HG03095 (cell line): Measurements from ENCODE around the gene SGCA.

Experiments
- ATAC-seq: cut with Tn5 transposase; IDR thresholded peaks from one replicate; pipeline ENCODE4 v1.9.1; 2021; ENCODE audit warnings: moderate library complexity; ENCODE audit not compliant: unreplicated experiment

The SGCA gene

GRCh38 chr17:50149091-50149416 is 16.8 kb upstream of the SGCA start:
- no peak for ATAC-seq

- no peak for ATAC-seq
Measured at GRCh38 chr17:50149417-50150353, 16.1 kb upstream of the SGCA start.

- no peak for ATAC-seq
Measured at GRCh38 chr17:50150354-50151040, 15.3 kb upstream of the SGCA start, which contains the start of gene PPP1R9B. Gene PPP1R9B (minus strand): TSS chr17:50150677. CDS start chr17:50150513, 164 bp downstream.

- ATAC-seq, result peak; percentile 28
Measured at GRCh38 chr17:50151041-50151936, 14.5 kb upstream of the SGCA start.

- ATAC-seq, result peak; percentile 25
Measured at GRCh38 chr17:50151937-50152547, 13.8 kb upstream of the SGCA start.

- no peak for ATAC-seq
Measured at GRCh38 chr17:50152736-50153135, 13.1 kb upstream of the SGCA start.

GRCh38 chr17:50153650-50154575 is 11.9 kb upstream of the SGCA start:
- ATAC-seq, result no peak

- ATAC-seq, result no peak
Measured at GRCh38 chr17:50154604-50155003, 11.2 kb upstream of the SGCA start.

GRCh38 chr17:50155115-50155819 is 10.5 kb upstream of the SGCA start:
- ATAC-seq, result no peak

- ATAC-seq, result no peak
Measured at GRCh38 chr17:50157891-50158290, 7.9 kb upstream of the SGCA start.

GRCh38 chr17:50161023-50161910 is 4.5 kb upstream of the SGCA start:
- ATAC-seq, result peak; percentile 75

GRCh38 chr17:50161911-50162288 is 3.9 kb upstream of the SGCA start:
- ATAC-seq, result no peak

- no peak for ATAC-seq
Measured at GRCh38 chr17:50162466-50163254, 3.1 kb upstream of the SGCA start.

GRCh38 chr17:50163843-50164696 is 1.7 kb upstream of the SGCA start:
- ATAC-seq, result no peak

GRCh38 chr17:50164697-50164988 is 1.2 kb upstream of the SGCA start:
- no peak for ATAC-seq

- no peak for ATAC-seq
Measured at GRCh38 chr17:50165066-50165465, 739 bp upstream of the SGCA start.

- ATAC-seq, result no peak
Measured at GRCh38 chr17:50165466-50165865, 339 bp upstream of the SGCA start.
